NCI-H774 (cell line): Measurements from ENCODE around the gene CNDP2.
"Not testable (repeated sequence)": the region's sequence is repeated elsewhere in the genome, so short reads cannot be mapped to it uniquely, and the experiment has no call there.

Source experiments
- DNase-seq: peaks from one replicate; lab custom pipeline; 2025; lab: John Stamatoyannopoulos, UW

CNDP2 gene

GRCh38 chr18:74500774-74501173 lies 4.6 kb downstream of the CNDP2 start:
- not testable (repeated sequence) for DNase-seq

GRCh38 chr18:74501386-74501785 lies 5.2 kb downstream of the CNDP2 start:
- DNase-seq, result no peak

GRCh38 chr18:74503137-74503536 lies 7.0 kb downstream of the CNDP2 start:
- DNase-seq, result no peak

GRCh38 chr18:74505776-74506175 lies 9.6 kb downstream of the CNDP2 start:
- DNase-seq, result no peak

GRCh38 chr18:74506448-74507084 lies 10.4 kb downstream of the CNDP2 start:
- DNase-seq, result no peak

GRCh38 chr18:74507097-74507881 lies 11.1 kb downstream of the CNDP2 start:
- no peak for DNase-seq

- no peak for DNase-seq
Measured at GRCh38 chr18:74507927-74508326, 11.8 kb downstream of the CNDP2 start.

GRCh38 chr18:74508366-74508765 lies 12.2 kb downstream of the CNDP2 start:
- no peak for DNase-seq

GRCh38 chr18:74508821-74509225 lies 12.7 kb downstream of the CNDP2 start:
- DNase-seq, result no peak

- DNase-seq, result no peak
Measured at GRCh38 chr18:74509856-74510769, 13.9 kb downstream of the CNDP2 start.

- DNase-seq, result no peak
Measured at GRCh38 chr18:74510770-74511095, 14.6 kb downstream of the CNDP2 start.

- no peak for DNase-seq
Measured at GRCh38 chr18:74511823-74512222, 15.7 kb downstream of the CNDP2 start.

- DNase-seq, result no peak
Measured at GRCh38 chr18:74512321-74513053, 16.3 kb downstream of the CNDP2 start.

GRCh38 chr18:74513149-74513882 lies 17.2 kb downstream of the CNDP2 start:
- no peak for DNase-seq

GRCh38 chr18:74513883-74514205 lies 17.7 kb downstream of the CNDP2 start:
- no peak for DNase-seq

GRCh38 chr18:74514860-74515495 lies 18.8 kb downstream of the CNDP2 start:
- no peak for DNase-seq

- DNase-seq, result no peak
Measured at GRCh38 chr18:74515620-74516231, 19.6 kb downstream of the CNDP2 start.

GRCh38 chr18:74516271-74517235 lies 20.4 kb downstream of the CNDP2 start:
- DNase-seq, result no peak

- no peak for DNase-seq
Measured at GRCh38 chr18:74517236-74517630, 21.1 kb downstream of the CNDP2 start.
